ENCODE measurements around the gene LETM1. TPM values are rescaled to one million over a fixed set of nuclear protein-coding genes. Genes with fewer than 3 reads are reported as not detected.

LETM1 gene
- total and polyA plus RNA-seq, 2 experiments from 2014 or later: 29.4 to 46.0 TPM

DNA sequence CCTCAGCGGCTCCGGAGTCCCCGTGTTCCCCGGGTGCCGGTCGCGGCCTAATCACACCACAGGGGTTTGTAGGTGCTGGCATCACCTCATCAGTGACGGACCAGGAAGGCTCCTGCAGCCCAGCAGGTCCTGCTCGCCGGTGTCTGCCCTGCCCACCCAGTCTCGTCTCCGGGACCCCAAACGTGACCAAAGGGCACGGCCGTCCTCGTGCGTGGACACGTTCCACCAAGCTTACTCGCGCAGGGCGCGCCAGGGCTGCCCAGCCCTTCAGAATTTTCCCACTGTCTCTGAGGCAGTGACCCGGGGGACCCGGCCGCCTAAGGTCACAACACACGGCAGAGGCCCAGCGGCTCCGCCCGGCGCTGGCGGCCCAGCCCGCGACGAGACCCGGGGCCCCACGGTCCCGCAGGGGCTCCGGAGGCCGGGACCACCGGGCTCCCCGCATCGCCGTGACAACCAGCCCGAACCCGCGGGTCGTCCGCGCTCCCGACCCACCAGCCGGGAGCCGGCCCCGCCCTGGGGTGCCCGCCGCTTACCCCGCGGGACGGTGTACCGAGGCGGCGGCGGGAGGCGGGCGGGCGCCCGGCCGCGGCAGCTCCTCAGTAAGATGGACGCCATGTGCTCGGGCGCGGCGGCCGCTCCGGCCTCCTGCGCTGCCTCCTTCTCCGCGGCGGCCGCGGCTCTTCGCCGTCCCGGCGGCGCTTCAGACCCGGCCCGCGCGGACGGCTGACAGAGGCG is 454 bp downstream of the LETM1 start:
- Histone ChIP-seq H2AFZ (peak overlapping the region; percentile 69), H4K20me1 (ENCODE audit: insufficient read depth, poor library complexity, severe bottlenecking) (peaks cover 24% of the 10 kb centered on the region), H3K9me3 (ENCODE audit: low read depth) (no peaks in the 10 kb centered on the region), H3K79me2 (peaks cover 60% of the 10 kb centered on the region), H3K27me3 (no peaks in the 10 kb centered on the region), H3K4me1 (ENCODE audit: insufficient read depth) (peaks cover 22% of the 10 kb centered on the region), H3K27ac (peak overlapping the region; percentile 87), H3K36me3 (replicated peaks; ENCODE audit: insufficient read depth, low read depth) (no peaks in the 10 kb centered on the region), H3K4me2 (peak overlapping the region; percentile 82), H3K9me2 (replicated peaks; ENCODE audit: insufficient read depth) (no peaks in the 10 kb centered on the region), H3K4me3 (peak overlapping the region; percentile 89)
- 4% methylated on average over 21 of the region's 92 CpGs for WGBS (ENCODE audit: low lambda C conversion rate, missing lambda C conversion rate)
- DNase-seq (ENCODE audit: low spot score): peak; percentile 43
- TF ChIP-seq, protein P1, sequence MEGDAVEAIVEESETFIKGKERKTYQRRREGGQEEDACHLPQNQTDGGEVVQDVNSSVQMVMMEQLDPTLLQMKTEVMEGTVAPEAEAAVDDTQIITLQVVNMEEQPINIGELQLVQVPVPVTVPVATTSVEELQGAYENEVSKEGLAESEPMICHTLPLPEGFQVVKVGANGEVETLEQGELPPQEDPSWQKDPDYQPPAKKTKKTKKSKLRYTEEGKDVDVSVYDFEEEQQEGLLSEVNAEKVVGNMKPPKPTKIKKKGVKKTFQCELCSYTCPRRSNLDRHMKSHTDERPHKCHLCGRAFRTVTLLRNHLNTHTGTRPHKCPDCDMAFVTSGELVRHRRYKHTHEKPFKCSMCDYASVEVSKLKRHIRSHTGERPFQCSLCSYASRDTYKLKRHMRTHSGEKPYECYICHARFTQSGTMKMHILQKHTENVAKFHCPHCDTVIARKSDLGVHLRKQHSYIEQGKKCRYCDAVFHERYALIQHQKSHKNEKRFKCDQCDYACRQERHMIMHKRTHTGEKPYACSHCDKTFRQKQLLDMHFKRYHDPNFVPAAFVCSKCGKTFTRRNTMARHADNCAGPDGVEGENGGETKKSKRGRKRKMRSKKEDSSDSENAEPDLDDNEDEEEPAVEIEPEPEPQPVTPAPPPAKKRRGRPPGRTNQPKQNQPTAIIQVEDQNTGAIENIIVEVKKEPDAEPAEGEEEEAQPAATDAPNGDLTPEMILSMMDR (IDR thresholded peaks at IDR 0.05; ENCODE audit: poor library complexity): no peak
- no peak for TF ChIP-seq EZH2phosphoT487 (IDR thresholded peaks at IDR 0.05; ENCODE audit: low read depth, severe bottlenecking, unreplicated experiment)
- TF ChIP-seq EZH2 (IDR thresholded peaks at IDR 0.05; ENCODE audit: borderline replicate concordance): no peak

DNA sequence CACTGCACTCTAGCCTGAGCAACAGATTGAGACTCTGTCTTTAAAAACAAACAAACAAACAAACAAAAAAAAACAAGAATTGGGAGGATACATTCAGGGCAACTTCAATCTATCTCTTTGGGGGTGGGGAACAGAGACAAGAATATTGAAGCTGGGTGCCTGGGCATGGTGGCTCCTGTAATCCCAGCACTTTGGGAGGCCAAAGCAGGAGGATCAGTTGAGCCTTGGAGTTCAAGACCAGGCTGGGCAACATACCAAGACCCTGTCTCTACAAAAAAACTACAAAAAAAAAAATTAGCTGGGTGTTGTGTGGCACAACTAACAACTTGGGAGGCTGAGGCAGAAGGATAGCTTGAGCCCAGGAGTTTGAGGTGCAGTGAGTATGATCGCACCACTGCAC is 1.2 kb downstream of the LETM1 start:
- Histone ChIP-seq H3K9me2 (replicated peaks; ENCODE audit: insufficient read depth) (no peaks in the 10 kb centered on the region), H3K79me2 (peaks cover 67% of the 10 kb centered on the region), H2AFZ (peak overlapping the region; percentile 69), H3K36me3 (replicated peaks; ENCODE audit: insufficient read depth, low read depth) (no peaks in the 10 kb centered on the region), H3K4me1 (ENCODE audit: insufficient read depth) (peaks cover 22% of the 10 kb centered on the region), H3K9me3 (ENCODE audit: low read depth) (no peaks in the 10 kb centered on the region), H3K4me3 (peak overlapping the region; percentile 89), H3K4me2 (peak overlapping the region; percentile 82), H3K27me3 (no peaks in the 10 kb centered on the region), H4K20me1 (ENCODE audit: insufficient read depth, poor library complexity, severe bottlenecking) (peaks cover 24% of the 10 kb centered on the region), H3K27ac (peak overlapping the region; percentile 87)
- TF ChIP-seq EZH2 (IDR thresholded peaks at IDR 0.05; ENCODE audit: borderline replicate concordance) (no peak), EZH2phosphoT487 (IDR thresholded peaks at IDR 0.05; ENCODE audit: low read depth, severe bottlenecking, unreplicated experiment) (no peak)
- TF ChIP-seq, protein P1 (IDR thresholded peaks at IDR 0.05; ENCODE audit: poor library complexity): no peak
- no peak for DNase-seq (ENCODE audit: low spot score)
- 65% methylated on average over 1 of the region's 1 CpG for WGBS (ENCODE audit: low lambda C conversion rate, missing lambda C conversion rate)

DNA sequence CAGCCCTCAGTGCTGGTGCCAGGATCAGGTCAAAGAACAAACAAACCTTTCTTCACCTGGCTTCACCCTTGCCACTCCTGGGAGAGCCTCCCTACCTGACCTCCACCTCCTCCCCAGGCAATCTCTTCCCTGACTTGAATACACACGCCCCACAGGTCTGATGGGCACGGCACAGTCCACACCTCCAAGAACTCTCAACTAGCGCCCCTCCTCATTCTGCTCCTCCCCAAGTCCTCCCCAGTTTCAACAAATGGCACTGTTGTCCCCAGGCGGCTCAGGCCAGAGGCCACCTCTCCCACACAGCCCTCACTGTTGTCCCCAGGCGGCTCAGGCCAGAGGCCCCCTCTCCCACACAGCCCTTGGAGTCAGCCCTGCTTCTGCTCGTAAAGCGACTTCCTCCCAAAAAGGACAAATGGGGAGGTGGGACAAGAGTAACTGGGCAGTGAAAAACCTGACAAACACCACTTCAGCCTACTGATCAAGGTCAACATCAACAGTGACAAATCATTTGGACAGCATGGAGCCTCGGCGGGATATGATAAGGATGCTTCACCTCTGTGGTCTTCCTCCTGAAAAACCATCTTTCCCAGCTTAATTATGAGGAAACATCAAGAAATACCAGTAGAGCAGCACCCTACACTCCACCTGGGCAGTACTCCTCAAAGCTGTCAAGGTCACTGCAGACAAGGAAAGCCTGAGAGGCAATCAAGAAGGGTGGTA is 2.9 kb downstream of the LETM1 start:
- H3K9me3 ChIP-seq (ENCODE audit: low read depth): no peaks in the 10 kb centered on the region
- H3K4me1 ChIP-seq (ENCODE audit: insufficient read depth): peaks cover 15% of the 10 kb centered on the region
- 90% methylated on average over 9 of the region's 9 CpGs for WGBS (ENCODE audit: low lambda C conversion rate, missing lambda C conversion rate)
- peaks cover 75% of the 10 kb centered on the region for H3K79me2 ChIP-seq
- H3K36me3 ChIP-seq (replicated peaks; ENCODE audit: insufficient read depth, low read depth): no peaks in the 10 kb centered on the region
- H2AFZ ChIP-seq: no peak overlapping the region
- TF ChIP-seq EZH2phosphoT487 (IDR thresholded peaks at IDR 0.05; ENCODE audit: low read depth, severe bottlenecking, unreplicated experiment): no peak
- H3K4me2 ChIP-seq: no peak overlapping the region
- no peak for DNase-seq (ENCODE audit: low spot score)
- no peak overlapping the region for H3K4me3 ChIP-seq
- H3K27me3 ChIP-seq: no peaks in the 10 kb centered on the region
- no peak overlapping the region for H3K27ac ChIP-seq
- peaks cover 27% of the 10 kb centered on the region for H4K20me1 ChIP-seq (ENCODE audit: insufficient read depth, poor library complexity, severe bottlenecking)
- H3K9me2 ChIP-seq (replicated peaks; ENCODE audit: insufficient read depth): no peaks in the 10 kb centered on the region
